Caco-2 (cell line): ENCODE data around the gene IGFBP7. TPM values are rescaled to one million over a fixed set of nuclear protein-coding genes. Genes with fewer than 3 reads are reported as not detected.

Source experiments
- BruUV-seq: library from RNA; stranded (reverse); fragments of 400-500 nt; replicated peaks from 2 replicates; lab custom pipeline; 2021; lab: Mats Ljungman, UMichigan
- CTCF ChIA-PET: fragments of 300-600 bp; sonication (Branson Sonifier 250); formaldehyde crosslinking; loops from one replicate; lab custom pipeline; 2022; ENCODE audit warnings: antibody characterized with exemption; lab: Charles Lee
- POLR2A ChIA-PET: fragments of 300-600 bp; sonication (Branson Sonifier 250); formaldehyde crosslinking; loops from one replicate; lab custom pipeline; 2022; ENCODE audit warnings: antibody characterized with exemption; lab: Charles Lee
- DNase-seq, 2 experiments: peaks; one replicate each; pipeline versions ENCODE4 v3.0.0 to v3.0.0-alpha.2; 2020 to 2022
- H3K27me3 ChIP-seq: replicated peaks from 2 replicates; pipeline ENCODE4 v1.6.0; 2011; ENCODE audit warnings: low read length; ENCODE audit not compliant: control insufficient read depth, insufficient read depth
- H3K36me3 ChIP-seq: 2 replicates; pipeline ENCODE4 v1.5.1; 2011; ENCODE audit warnings: low read length; ENCODE audit not compliant: control insufficient read depth, insufficient read depth
- H3K4me1 ChIP-seq: fragments of 250-450 bp; sonication (Bioruptor Pico); 2 replicates; pipeline ENCODE4 v1.5.1; 2020; ENCODE audit warnings: mild to moderate bottlenecking
- H3K4me3 ChIP-seq: 2 replicates; pipeline ENCODE4 v1.5.1; 2011; ENCODE audit warnings: low read depth, mild to moderate bottlenecking, control low read depth, low read length
- H3K9me3 ChIP-seq: fragments of 250-450 bp; sonication (Bioruptor Pico); 2 replicates; pipeline ENCODE4 v1.5.1; 2020; ENCODE audit warnings: mild to moderate bottlenecking, moderate library complexity
- H3K27ac Mint-ChIP-seq: one replicate; pipeline ENCODE4 v1.8.0; 2022; ENCODE audit warnings: mixed read lengths; ENCODE audit not compliant: unreplicated experiment
- H3K27me3 Mint-ChIP-seq: one replicate; pipeline ENCODE4 v1.8.0; 2022; ENCODE audit warnings: mixed read lengths; ENCODE audit not compliant: insufficient read depth, unreplicated experiment
- H3K36me3 Mint-ChIP-seq: one replicate; pipeline ENCODE4 v1.8.0; 2022; ENCODE audit warnings: mild to moderate bottlenecking, mixed read lengths; ENCODE audit not compliant: insufficient read depth, unreplicated experiment
- H3K4me1 Mint-ChIP-seq: one replicate; pipeline ENCODE4 v1.8.0; 2022; ENCODE audit warnings: low read depth, mixed read lengths; ENCODE audit not compliant: unreplicated experiment
- H3K4me3 Mint-ChIP-seq: one replicate; pipeline ENCODE4 v1.8.0; 2022; ENCODE audit warnings: mild to moderate bottlenecking, moderate library complexity, mixed read lengths; ENCODE audit not compliant: unreplicated experiment
- H3K9me3 Mint-ChIP-seq: one replicate; pipeline ENCODE4 v1.8.0; 2022; ENCODE audit warnings: mixed read lengths; ENCODE audit not compliant: unreplicated experiment
- intact Hi-C: fragments of 100-400 bp; cut with micrococcal nuclease; formaldehyde crosslinking; loops from one replicate; pipeline ENCODE4 v1.10.0; 2022; ENCODE audit not compliant: unreplicated experiment
- total RNA-seq: library from RNA; stranded (reverse); gene quantifications from 2 replicates; pipeline ENCODE4 v1.2.3, GENCODE V29; 2022
- TF ChIP-seq, protein P1 (sequence below), 2 experiments: fragments of 200-600 bp in 1 of 2; IDR thresholded peaks; 1 replicate in 1 of 2; 2 replicates in 1 of 2; pipeline versions ENCODE4 v1.5.1 to v1.8.0; 2011 to 2022; ENCODE audit warnings: antibody characterized with exemption in 1 of 2, control low read depth in 1 of 2, inconsistent platforms in 1 of 2, low read depth in 1 of 2, low read length in 1 of 2, mild to moderate bottlenecking in 1 of 2, moderate library complexity in 1 of 2; ENCODE audit not compliant: insufficient read depth in 1 of 2, severe bottlenecking in 1 of 2, unreplicated experiment in 1 of 2

Gene IGFBP7
- total RNA-seq, 1 experiment from 2014 or later, result 40.4 TPM

DNA sequence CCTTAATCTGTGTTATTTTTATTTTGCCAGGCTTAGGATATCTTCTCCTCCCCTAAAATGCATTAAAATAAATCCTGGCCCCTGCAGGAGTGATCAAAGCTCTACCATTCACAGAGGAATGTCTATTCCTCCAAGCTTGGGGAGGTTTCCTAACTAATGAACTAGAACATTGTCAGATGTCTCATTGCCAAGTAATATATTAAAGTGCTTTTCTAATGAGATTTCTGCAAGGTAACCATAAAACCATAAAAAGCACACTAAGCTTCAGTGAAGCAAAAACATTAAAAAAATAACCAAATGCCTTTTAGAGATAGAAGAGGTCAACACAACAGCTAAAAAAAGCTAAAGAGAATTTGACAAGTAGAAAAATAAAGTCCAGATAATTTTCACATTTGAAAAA is 34.8 kb downstream of the IGFBP7 start:
- peaks cover 50% of the 10 kb centered on the region for H3K4me1 ChIP-seq
- no peak overlapping the region for H3K27ac Mint-ChIP-seq
- no TSS peak for BruUV-seq

DNA sequence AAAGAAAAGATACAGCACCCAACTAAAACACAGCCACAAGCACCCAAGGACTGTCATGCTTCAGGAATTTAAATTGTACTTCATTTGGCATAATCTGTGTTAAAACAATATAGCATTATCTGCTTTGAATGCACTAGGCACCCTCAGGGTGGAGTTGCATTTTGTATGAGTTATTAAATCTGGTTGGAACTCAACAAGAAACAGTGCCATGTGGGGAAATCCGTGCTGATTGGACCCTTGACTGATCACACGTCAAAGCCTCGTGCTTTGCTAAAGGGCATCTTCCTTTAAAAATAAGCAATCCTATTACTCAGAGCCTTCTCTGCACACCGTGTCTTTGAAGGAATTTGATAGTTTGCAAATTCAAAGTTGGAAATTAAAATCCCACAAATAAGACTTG is 35.4 kb downstream of the IGFBP7 start:
- no peak overlapping the region for H3K4me3 ChIP-seq
- Mint-ChIP-seq H3K27me3 (no peaks in the 10 kb centered on the region), H3K4me3 (no peak overlapping the region), H3K9me3 (no peaks in the 10 kb centered on the region), H3K27ac (peak overlapping the region; percentile 29), H3K4me1 (peaks cover 32% of the 10 kb centered on the region), H3K36me3 (peaks cover 6% of the 10 kb centered on the region)
- ChIA-PET CTCF (interaction anchor here (1.0 kb wide), 1 partner anchor 13 kb away, joined by 3 read pairs; no protein-coding TSS in a partner anchor), POLR2A (no interaction called here)
- no peaks in the 10 kb centered on the region for H3K27me3 ChIP-seq
- H3K4me1 ChIP-seq, result peaks cover 44% of the 10 kb centered on the region
- no TSS peak for BruUV-seq
- H3K9me3 ChIP-seq, result no peaks in the 10 kb centered on the region
- intact Hi-C loops, result no loop called here
- DNase-seq, result no peak
- TF ChIP-seq, protein P1, sequence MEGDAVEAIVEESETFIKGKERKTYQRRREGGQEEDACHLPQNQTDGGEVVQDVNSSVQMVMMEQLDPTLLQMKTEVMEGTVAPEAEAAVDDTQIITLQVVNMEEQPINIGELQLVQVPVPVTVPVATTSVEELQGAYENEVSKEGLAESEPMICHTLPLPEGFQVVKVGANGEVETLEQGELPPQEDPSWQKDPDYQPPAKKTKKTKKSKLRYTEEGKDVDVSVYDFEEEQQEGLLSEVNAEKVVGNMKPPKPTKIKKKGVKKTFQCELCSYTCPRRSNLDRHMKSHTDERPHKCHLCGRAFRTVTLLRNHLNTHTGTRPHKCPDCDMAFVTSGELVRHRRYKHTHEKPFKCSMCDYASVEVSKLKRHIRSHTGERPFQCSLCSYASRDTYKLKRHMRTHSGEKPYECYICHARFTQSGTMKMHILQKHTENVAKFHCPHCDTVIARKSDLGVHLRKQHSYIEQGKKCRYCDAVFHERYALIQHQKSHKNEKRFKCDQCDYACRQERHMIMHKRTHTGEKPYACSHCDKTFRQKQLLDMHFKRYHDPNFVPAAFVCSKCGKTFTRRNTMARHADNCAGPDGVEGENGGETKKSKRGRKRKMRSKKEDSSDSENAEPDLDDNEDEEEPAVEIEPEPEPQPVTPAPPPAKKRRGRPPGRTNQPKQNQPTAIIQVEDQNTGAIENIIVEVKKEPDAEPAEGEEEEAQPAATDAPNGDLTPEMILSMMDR (IDR thresholded peaks at IDR 0.05; ENCODE audit: insufficient read depth in 1 of 2, low read depth in 1 of 2, low read length in 1 of 2, severe bottlenecking in 1 of 2, unreplicated experiment in 1 of 2), result no peak
- H3K36me3 ChIP-seq, result no peaks in the 10 kb centered on the region

More for the DNA sequence above, 34.8 kb downstream of the IGFBP7 start:
- peaks cover 38% of the 10 kb centered on the region for H3K4me1 Mint-ChIP-seq
- no peaks in the 10 kb centered on the region for H3K27me3 ChIP-seq
- H3K36me3 Mint-ChIP-seq, result peaks cover 6% of the 10 kb centered on the region
- intact Hi-C loops, result no loop called here
- H3K9me3 ChIP-seq, result no peaks in the 10 kb centered on the region
- no peaks in the 10 kb centered on the region for H3K9me3 Mint-ChIP-seq
- no peaks in the 10 kb centered on the region for H3K36me3 ChIP-seq
- ChIA-PET CTCF (interaction anchor here (1.0 kb wide), 1 partner anchor 14 kb away, joined by 3 read pairs; no protein-coding TSS in a partner anchor), POLR2A (no interaction called here)
- TF ChIP-seq, protein P1 (IDR thresholded peaks at IDR 0.05; ENCODE audit: insufficient read depth in 1 of 2, low read depth in 1 of 2, low read length in 1 of 2, severe bottlenecking in 1 of 2, unreplicated experiment in 1 of 2), result no peak
- no peak overlapping the region for H3K4me3 ChIP-seq
- H3K4me3 Mint-ChIP-seq, result no peak overlapping the region
- no peak for DNase-seq
- no peaks in the 10 kb centered on the region for H3K27me3 Mint-ChIP-seq

DNA sequence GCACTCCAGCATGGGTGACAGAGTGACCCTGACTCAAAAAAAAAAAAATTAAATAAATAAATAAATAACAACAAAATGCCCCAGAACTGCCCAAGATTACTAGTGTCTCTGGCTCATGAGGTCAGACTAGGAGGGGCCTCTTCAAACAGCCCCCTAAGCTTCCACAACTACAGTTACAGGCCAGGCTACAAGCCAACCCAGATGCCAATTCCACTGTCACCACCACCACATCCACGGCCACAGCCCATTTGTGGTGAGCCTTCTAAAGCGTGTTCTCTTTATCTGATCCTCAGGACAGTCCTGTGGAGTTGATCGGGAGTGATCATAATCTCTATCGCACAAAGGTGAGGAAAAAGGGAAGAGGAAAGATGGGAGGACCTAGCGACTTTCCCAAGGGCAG is 36.6 kb downstream of the IGFBP7 start:
- ChIA-PET CTCF (no interaction called here), POLR2A (no interaction called here)
- no peaks in the 10 kb centered on the region for H3K9me3 Mint-ChIP-seq
- peaks cover 6% of the 10 kb centered on the region for H3K36me3 Mint-ChIP-seq
- Histone ChIP-seq H3K36me3 (no peaks in the 10 kb centered on the region), H3K4me3 (no peak overlapping the region), H3K9me3 (no peaks in the 10 kb centered on the region), H3K4me1 (peaks cover 36% of the 10 kb centered on the region), H3K27me3 (no peaks in the 10 kb centered on the region)
- H3K27ac Mint-ChIP-seq, result peak overlapping the region; percentile 29
- no peak overlapping the region for H3K4me3 Mint-ChIP-seq
- no TSS peak for BruUV-seq
- no peaks in the 10 kb centered on the region for H3K27me3 Mint-ChIP-seq
- peaks cover 25% of the 10 kb centered on the region for H3K4me1 Mint-ChIP-seq
- TF ChIP-seq, protein P1 (IDR thresholded peaks at IDR 0.05; ENCODE audit: insufficient read depth in 1 of 2, low read depth in 1 of 2, low read length in 1 of 2, severe bottlenecking in 1 of 2, unreplicated experiment in 1 of 2), result no peak
- intact Hi-C loops, result no loop called here
- no peak for DNase-seq
